Breast epithelium (tissue), 4 donors: ENCODE measurements around the gene LRRFIP1. TPM values are rescaled to one million over a fixed set of nuclear protein-coding genes. Genes with fewer than 3 reads are reported as not detected.
A peak's percentile ranks its signal among the peaks of the same experiment; 100 is the strongest.

Source experiments
- DNase-seq, 2 donors: peaks; one replicate each; pipeline ENCODE4 v3.0.0-alpha.2; 2019; ENCODE audit warnings: low spot score in 2 of 2
- H3K27ac ChIP-seq, 2 donors: fragments of 200-600 bp; sonication (generic) in 1 of 2; one replicate each; pipeline ENCODE4 v1.5.1; 2016 to 2019; ENCODE audit warnings: mild to moderate bottlenecking in 1 of 2
- H3K27me3 ChIP-seq, 2 donors: fragments of 200-600 bp; sonication (generic) in 1 of 2; one replicate each; pipeline versions ENCODE4 v1.5.1 to v1.6.0; 2017 to 2019; ENCODE audit warnings: control low read depth in 1 of 2, mild to moderate bottlenecking in 1 of 2
- H3K36me3 ChIP-seq: fragments of 200-600 bp; one replicate; pipeline ENCODE4 v1.5.1; 2019
- H3K4me1 ChIP-seq, 2 donors: fragments of 200-600 bp; sonication (generic); one replicate each; pipeline ENCODE4 v1.5.1; 2016 to 2019; ENCODE audit warnings: control low read depth in 1 of 2
- H3K4me3 ChIP-seq, 3 donors: fragments of 200-600 bp; sonication (generic); 1 replicate in 2 of 3; 2 replicates in 1 of 3; pipeline ENCODE4 v1.5.1; 2016 to 2019; ENCODE audit warnings: mild to moderate bottlenecking in 3 of 3, moderate library complexity in 2 of 3
- H3K9me3 ChIP-seq, 2 donors: fragments of 200-600 bp; sonication (generic) in 1 of 2; one replicate each; pipeline ENCODE4 v1.5.1; 2016 to 2019; ENCODE audit warnings: control low read depth in 1 of 2
- CTCF ChIP-seq, 3 donors: fragments of 450-650 bp; IDR thresholded peaks; one replicate each; pipeline ENCODE4 v1.5.1; 2016 to 2017; ENCODE audit warnings: antibody characterized with exemption in 3 of 3, mild to moderate bottlenecking in 3 of 3, moderate library complexity in 3 of 3
- POLR2A ChIP-seq: fragments of 450-650 bp; IDR thresholded peaks from one replicate; pipeline ENCODE4 v1.6.1; 2016; ENCODE audit warnings: antibody characterized with exemption, mild to moderate bottlenecking, moderate library complexity
- POLR2AphosphoS5 ChIP-seq, 3 donors: sonication (generic); formaldehyde crosslinking; IDR thresholded peaks; one replicate each; pipeline ENCODE4 v1.6.1; 2017; ENCODE audit warnings: antibody characterized with exemption in 3 of 3
- intact Hi-C: fragments of 100-400 bp; cut with DNase I; formaldehyde crosslinking; loops from one replicate; pipeline ENCODE4 v1.15.1; 2023; ENCODE audit warnings: low total_unique reads
- total RNA-seq, 3 donors: library from RNA; depleted of rRNA; stranded (reverse); fragments of >200 nt; gene quantifications; one replicate each; pipeline ENCODE4 v1.1.0, GENCODE V29; 2016

LRRFIP1 gene
- total RNA-seq, 3 donors from 2014 or later, result 82.6 to 136 (median 130) TPM

DNA sequence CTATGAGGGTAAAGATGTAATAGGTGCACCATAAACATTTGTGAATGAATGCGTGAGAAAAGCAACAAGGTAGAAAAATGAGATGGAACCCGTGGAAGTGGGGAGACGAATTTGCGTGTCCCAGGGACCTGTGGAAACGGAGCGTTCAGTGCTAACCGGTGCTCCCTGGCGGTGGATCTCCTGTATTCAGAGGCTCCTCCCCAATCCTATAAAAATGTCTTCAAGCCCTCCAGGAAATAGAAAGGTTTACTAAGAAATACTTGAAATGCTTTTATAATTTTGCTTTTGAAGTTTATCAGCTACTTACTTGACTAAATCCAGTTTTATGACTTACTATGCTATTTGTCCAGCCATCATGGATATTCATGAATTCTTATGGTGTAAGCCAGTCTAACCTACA, 108.4 kb downstream of the LRRFIP1 start:
- Histone ChIP-seq H3K27me3 (no peaks in the 10 kb centered on the region), H3K27ac (peak overlapping the region; percentile 84 to 86), H3K36me3 (no peaks in the 10 kb centered on the region), H3K4me3 (no peak overlapping the region), H3K9me3 (no peaks in the 10 kb centered on the region), H3K4me1 (peaks cover 0 to 13% of the 10 kb centered on the region in 2 donors)
- no peak for DNase-seq
- TF ChIP-seq CTCF (IDR thresholded peaks at IDR 0.05), result no peak
- TF ChIP-seq POLR2A, result no peak
- no peak for TF ChIP-seq POLR2AphosphoS5 (IDR thresholded peaks at IDR 0.05)
- intact Hi-C loops, result no loop called here

GRCh38 chr2:237736783-237737182, 109.4 kb downstream of the LRRFIP1 start:
- intact Hi-C loops, result no loop called here
- DNase-seq, result no peak
- H3K27me3 ChIP-seq, result no peaks in the 10 kb centered on the region
- TF ChIP-seq CTCF (IDR thresholded peaks at IDR 0.05) (no peak), POLR2A (no peak), POLR2AphosphoS5 (IDR thresholded peaks at IDR 0.05) (no peak)
- peak overlapping the region; percentile 56 to 74 for H3K27ac ChIP-seq
- H3K4me3 ChIP-seq, result no peak overlapping the region
- no peaks in the 10 kb centered on the region for H3K9me3 ChIP-seq
- H3K36me3 ChIP-seq, result no peaks in the 10 kb centered on the region
- peaks cover 0 to 13% of the 10 kb centered on the region in 2 donors for H3K4me1 ChIP-seq

DNA sequence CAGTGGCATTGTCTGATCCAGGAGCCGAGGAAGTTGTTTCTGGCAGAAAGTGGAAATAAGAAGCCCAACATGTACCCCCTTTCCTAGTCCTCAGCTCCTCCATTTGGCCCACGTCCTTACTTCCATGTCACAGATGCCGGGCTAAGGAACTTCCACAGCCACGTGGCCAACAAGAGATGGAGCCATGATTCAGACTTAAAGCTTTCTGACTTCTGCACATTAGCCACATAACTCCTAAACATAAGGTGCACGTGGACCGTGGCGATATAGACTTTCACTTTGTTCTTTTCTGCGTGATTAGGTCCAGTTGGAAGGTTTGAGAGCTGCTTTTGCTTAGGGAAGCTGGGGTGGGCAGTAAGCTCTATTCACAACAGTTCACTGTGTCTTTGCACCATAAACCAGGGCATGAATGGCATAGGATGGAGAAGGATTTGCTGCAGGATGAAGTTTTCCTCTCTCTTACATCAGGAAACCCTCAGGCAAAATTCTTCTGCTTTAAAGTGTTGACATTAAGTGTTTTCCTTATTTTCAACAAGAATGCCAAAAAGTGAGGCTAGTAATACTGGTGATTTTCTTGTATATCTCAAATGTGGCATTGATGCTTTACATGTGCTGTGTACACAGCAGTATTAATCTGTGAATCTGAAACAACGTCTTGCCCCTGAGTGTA, 109.9 kb downstream of the LRRFIP1 start:
- DNase-seq, result no peak
- Histone ChIP-seq H3K27ac (peak overlapping the region; percentile 56 to 74), H3K4me3 (no peak overlapping the region), H3K36me3 (no peaks in the 10 kb centered on the region), H3K27me3 (no peaks in the 10 kb centered on the region), H3K9me3 (no peaks in the 10 kb centered on the region), H3K4me1 (peaks cover 0 to 10% of the 10 kb centered on the region in 2 donors)
- intact Hi-C loops, result no loop called here
- TF ChIP-seq POLR2A, result no peak
- no peak for TF ChIP-seq POLR2AphosphoS5 (IDR thresholded peaks at IDR 0.05)
- TF ChIP-seq CTCF (IDR thresholded peaks at IDR 0.05), result no peak

- Histone ChIP-seq H3K36me3 (no peaks in the 10 kb centered on the region), H3K9me3 (no peaks in the 10 kb centered on the region), H3K4me3 (no peak overlapping the region), H3K27ac (peak overlapping the region; percentile 36 to 74), H3K27me3 (no peaks in the 10 kb centered on the region), H3K4me1 (peaks cover 0 to 4% of the 10 kb centered on the region in 2 donors)
- DNase-seq, result no peak
- intact Hi-C loops, result no loop called here
- TF ChIP-seq POLR2AphosphoS5 (IDR thresholded peaks at IDR 0.05) (no peak), CTCF (IDR thresholded peaks at IDR 0.05) (no peak), POLR2A (no peak)
Measured at GRCh38 chr2:237738255-237738654, 110.9 kb downstream of the LRRFIP1 start.

GRCh38 chr2:237739101-237739500, 111.7 kb downstream of the LRRFIP1 start:
- Histone ChIP-seq H3K27ac (peak overlapping the region in 1 of 2 donors; percentile 74), H3K36me3 (no peaks in the 10 kb centered on the region), H3K4me3 (no peak overlapping the region), H3K4me1 (peaks cover 0 to 4% of the 10 kb centered on the region in 2 donors), H3K9me3 (no peaks in the 10 kb centered on the region), H3K27me3 (no peaks in the 10 kb centered on the region)
- no peak for DNase-seq
- intact Hi-C loops, result no loop called here
- no peak for TF ChIP-seq POLR2AphosphoS5 (IDR thresholded peaks at IDR 0.05)
